Measurements from ENCODE around the gene DCAF17. TPM values are rescaled to one million over a fixed set of nuclear protein-coding genes. Genes with fewer than 3 reads are reported as not detected.
"Not testable (repeated sequence)": the region's sequence is repeated elsewhere in the genome, so short reads cannot be mapped to it uniquely, and the experiment has no call there.

DCAF17 gene
- total and polyA plus RNA-seq, 2 donors from 2014 or later = 4.9 to 18.5 TPM

DNA sequence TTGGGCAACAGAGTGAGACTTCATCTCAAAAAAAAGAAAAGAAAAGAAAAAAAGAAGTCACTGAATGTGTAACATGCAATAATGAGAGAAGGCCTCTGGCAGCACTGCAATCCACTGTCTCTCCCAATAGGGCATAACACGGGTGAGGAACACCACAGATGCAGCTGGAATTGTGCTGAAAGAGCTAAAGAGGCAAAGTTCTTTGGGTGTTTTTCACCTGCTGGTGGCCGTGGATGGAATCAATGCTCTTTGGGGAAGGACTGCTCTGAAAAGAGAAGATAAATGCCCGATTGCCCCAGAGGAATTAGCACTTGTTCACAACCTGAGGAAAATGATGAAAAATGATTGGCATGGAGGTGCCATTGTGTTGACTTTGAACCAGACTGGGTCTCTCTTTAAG lies 57.3 kb downstream of the DCAF17 start:
- no peak overlapping the region for H3K9ac ChIP-seq (ENCODE audit: low read length in 3 of 3)
- H3K4me3 ChIP-seq (ENCODE audit: low read length in 3 of 3) = no peak overlapping the region
- intact Hi-C loops (cut with DNase I) = no loop called here
- DNase-seq (no peak), FAIRE-seq (no peak)
- no peaks in the 10 kb centered on the region for H3K9me3 ChIP-seq (ENCODE audit: control insufficient read depth in 2 of 3, insufficient read depth in 1 of 3, low read length in 3 of 3)
- no peaks in the 10 kb centered on the region for H3K27me3 ChIP-seq (ENCODE audit: control insufficient read depth, insufficient read depth, low read length)
- no peaks in the 10 kb centered on the region for H3K4me1 ChIP-seq (ENCODE audit: control insufficient read depth in 2 of 3, insufficient read depth in 2 of 3, low read depth in 1 of 3, low read length in 3 of 3)
- no peak overlapping the region for H3K27ac ChIP-seq (ENCODE audit: low read depth in 2 of 2, low read length in 2 of 2)
- H3K36me3 ChIP-seq (ENCODE audit: control insufficient read depth in 2 of 3, insufficient read depth in 3 of 3, low read length in 3 of 3) = no peaks in the 10 kb centered on the region
- no peak for TF ChIP-seq CTCF (IDR thresholded peaks at IDR 0.05; ENCODE audit: borderline replicate concordance, extremely low read depth, insufficient read depth)

- H3K4me1 ChIP-seq (ENCODE audit: control insufficient read depth in 2 of 3, insufficient read depth in 2 of 3, low read depth in 1 of 3, low read length in 3 of 3) = no peaks in the 10 kb centered on the region
- no peaks in the 10 kb centered on the region for H3K36me3 ChIP-seq (ENCODE audit: control insufficient read depth in 2 of 3, insufficient read depth in 3 of 3, low read length in 3 of 3)
- peaks cover 0 to 3% (median 0%) of the 10 kb centered on the region in 3 donors for H3K9me3 ChIP-seq (ENCODE audit: control insufficient read depth in 2 of 3, insufficient read depth in 1 of 3, low read length in 3 of 3)
- H3K27me3 ChIP-seq (ENCODE audit: control insufficient read depth, insufficient read depth, low read length) = no peaks in the 10 kb centered on the region
- no peak overlapping the region for H3K27ac ChIP-seq (ENCODE audit: low read depth in 2 of 2, low read length in 2 of 2)
- H3K9ac ChIP-seq (ENCODE audit: low read length in 3 of 3) = no peak overlapping the region
- TF ChIP-seq CTCF (IDR thresholded peaks at IDR 0.05; ENCODE audit: borderline replicate concordance, extremely low read depth, insufficient read depth) = no peak
- FAIRE-seq (no peak), DNase-seq (no peak)
- H3K4me3 ChIP-seq (ENCODE audit: low read length in 3 of 3) = no peak overlapping the region
- intact Hi-C loops (cut with DNase I) = no loop called here
These were observed 58.6 kb downstream of the DCAF17 start for GRCh38 chr2:171492664-171493063.

DNA sequence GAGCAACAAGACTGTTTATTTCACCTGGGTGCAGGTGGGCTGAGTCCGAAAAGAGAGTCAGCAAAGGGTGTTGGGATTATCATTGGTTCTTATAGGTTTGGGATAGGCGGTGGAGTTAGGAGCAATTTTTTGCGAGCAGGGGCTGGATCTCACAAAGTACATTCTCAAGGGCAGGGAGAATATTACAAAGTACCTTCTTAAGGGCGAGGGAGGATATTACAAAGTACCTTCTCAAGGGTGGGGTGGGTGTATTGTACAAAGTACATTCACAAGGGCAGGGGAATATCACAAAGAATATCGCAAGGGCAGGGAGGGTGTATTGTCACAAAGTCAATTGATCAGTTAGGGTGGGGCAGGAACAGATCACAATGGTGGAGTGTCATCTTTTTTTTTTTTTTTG lies 63.6 kb downstream of the DCAF17 start:
- intact Hi-C loops (cut with DNase I); H3K9me3 ChIP-seq (ENCODE audit: control insufficient read depth in 2 of 3, insufficient read depth in 1 of 3, low read length in 3 of 3); H3K4me1 ChIP-seq (ENCODE audit: control insufficient read depth in 2 of 3, insufficient read depth in 2 of 3, low read depth in 1 of 3, low read length in 3 of 3); H3K36me3 ChIP-seq (ENCODE audit: control insufficient read depth in 2 of 3, insufficient read depth in 3 of 3, low read length in 3 of 3); H3K9ac ChIP-seq (ENCODE audit: low read length in 3 of 3); H3K27ac ChIP-seq (ENCODE audit: low read depth in 2 of 2, low read length in 2 of 2); H3K4me3 ChIP-seq (ENCODE audit: low read length in 3 of 3); DNase-seq; H3K27me3 ChIP-seq (ENCODE audit: control insufficient read depth, insufficient read depth, low read length); FAIRE-seq: not testable (repeated sequence)

GRCh38 chr2:171505374-171505773 lies 71.3 kb downstream of the DCAF17 start:
- Histone ChIP-seq H3K27me3 (ENCODE audit: control insufficient read depth, insufficient read depth, low read length) (no peaks in the 10 kb centered on the region), H3K9ac (ENCODE audit: low read length in 3 of 3) (no peak overlapping the region), H3K27ac (ENCODE audit: low read depth in 2 of 2, low read length in 2 of 2) (no peak overlapping the region), H3K4me3 (ENCODE audit: low read length in 3 of 3) (no peak overlapping the region), H3K4me1 (ENCODE audit: control insufficient read depth in 2 of 3, insufficient read depth in 2 of 3, low read depth in 1 of 3, low read length in 3 of 3) (no peaks in the 10 kb centered on the region), H3K9me3 (ENCODE audit: control insufficient read depth in 2 of 3, insufficient read depth in 1 of 3, low read length in 3 of 3) (peaks cover 0 to 3% (median 0%) of the 10 kb centered on the region in 3 donors), H3K36me3 (ENCODE audit: control insufficient read depth in 2 of 3, insufficient read depth in 3 of 3, low read length in 3 of 3) (no peaks in the 10 kb centered on the region)
- FAIRE-seq (no peak), DNase-seq (no peak)
- no peak for TF ChIP-seq CTCF (IDR thresholded peaks at IDR 0.05; ENCODE audit: borderline replicate concordance, extremely low read depth, insufficient read depth)
- intact Hi-C loops (cut with DNase I) = no loop called here
